Measurements from ENCODE around the gene NFE2L3.
"Not testable (repeated sequence)": the region's sequence is repeated elsewhere in the genome, so short reads cannot be mapped to it uniquely, and the experiment has no call there.

The NFE2L3 gene

DNA sequence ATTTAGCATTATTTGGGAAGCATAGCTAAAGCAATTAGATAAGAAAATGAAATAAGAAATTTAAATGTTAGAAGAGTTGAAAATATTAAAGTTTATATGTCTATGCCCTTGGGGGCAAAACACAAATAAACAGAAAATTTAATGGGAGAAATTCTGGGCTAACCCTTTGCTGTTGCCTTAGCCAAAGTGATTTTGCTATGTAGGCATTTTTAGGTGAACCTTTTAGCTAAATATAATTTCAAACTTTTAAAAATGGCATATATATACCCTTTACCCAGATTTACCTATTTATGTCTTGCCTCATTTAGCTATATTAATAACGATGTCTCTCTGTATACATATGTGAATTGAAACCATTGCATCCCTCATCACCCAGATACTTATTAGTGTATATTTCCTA lies 20.1 kb downstream of the NFE2L3 start:
- Histone ChIP-seq H3K9me3 (ENCODE audit: insufficient read depth, low read length) (peaks cover 3% of the 10 kb centered on the region; the same call in 1 of the 2 replicates), H3K36me3 (ENCODE audit: insufficient read depth, insufficient read length, low read length) (peaks cover 12% of the 10 kb centered on the region), H3K9ac (ENCODE audit: insufficient read length, low read depth) (no peak overlapping the region), H3K4me1 (ENCODE audit: insufficient read depth, insufficient read length) (peaks cover 2% of the 10 kb centered on the region), H3K27me3 (ENCODE audit: insufficient read depth, insufficient read length) (no peaks in the 10 kb centered on the region), H3K4me3 (ENCODE audit: insufficient read length, low read depth) (no peak overlapping the region)
- DNase-seq (ENCODE audit: low read depth, low spot score), result no peak
- TF ChIP-seq YY1 (IDR thresholded peaks at IDR 0.05; ENCODE audit: insufficient read depth, insufficient read length) (no peak), SUZ12 (IDR thresholded peaks at IDR 0.05; ENCODE audit: extremely low read depth, insufficient read depth, insufficient read length) (no peak), ZNF274 (IDR thresholded peaks at IDR 0.05; ENCODE audit: low read depth, low read length) (no peak)

DNA sequence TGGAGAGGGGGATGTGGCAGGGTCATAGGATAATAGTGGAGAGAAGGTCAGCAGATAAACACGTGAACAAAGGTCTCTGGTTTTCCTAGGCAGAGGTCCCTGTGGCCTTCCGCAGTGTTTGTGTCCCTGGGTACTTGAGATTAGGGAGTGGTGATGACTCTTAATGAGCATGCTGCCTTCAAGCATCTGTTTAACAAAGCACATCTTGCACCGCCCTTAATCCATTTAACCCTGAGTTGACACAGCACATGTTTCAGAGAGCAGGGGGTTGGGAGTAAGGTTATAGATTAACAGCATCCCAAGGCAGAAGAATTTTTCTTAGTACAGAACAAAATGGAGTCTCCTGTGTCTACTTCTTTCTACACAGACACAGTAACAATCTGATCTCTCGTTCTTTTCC lies 23.9 kb downstream of the NFE2L3 start:
- not testable (repeated sequence) for DNase-seq (ENCODE audit: low read depth, low spot score); H3K4me3 ChIP-seq (ENCODE audit: insufficient read length, low read depth); H3K27me3 ChIP-seq (ENCODE audit: insufficient read depth, insufficient read length); H3K9ac ChIP-seq (ENCODE audit: insufficient read length, low read depth); H3K9me3 ChIP-seq (ENCODE audit: insufficient read depth, low read length); H3K4me1 ChIP-seq (ENCODE audit: insufficient read depth, insufficient read length)
- H3K36me3 ChIP-seq (ENCODE audit: insufficient read depth, insufficient read length, low read length), result peaks cover 19% of the 10 kb centered on the region

DNA sequence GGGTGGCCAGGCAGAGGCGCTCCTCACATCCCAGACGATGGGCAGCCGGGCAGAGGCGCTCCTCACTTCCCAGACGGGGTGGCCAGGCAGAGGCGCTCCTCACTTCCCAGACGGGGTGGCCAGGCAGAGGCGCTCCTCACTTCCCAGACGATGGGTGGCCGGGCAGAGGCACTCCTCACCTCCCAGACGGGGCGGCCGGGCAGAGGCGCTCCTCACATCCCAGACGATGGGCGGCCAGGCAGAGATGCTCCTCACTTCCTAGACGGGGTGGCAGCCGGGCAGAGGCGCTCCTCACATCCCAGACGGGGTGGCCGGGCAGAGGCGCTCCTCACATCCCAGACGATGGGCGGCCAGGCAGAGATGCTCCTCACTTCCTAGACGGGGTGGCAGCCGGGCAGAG lies 24.7 kb downstream of the NFE2L3 start:
- H3K27me3 ChIP-seq (ENCODE audit: insufficient read depth, insufficient read length); H3K9me3 ChIP-seq (ENCODE audit: insufficient read depth, low read length); H3K4me3 ChIP-seq (ENCODE audit: insufficient read length, low read depth); H3K9ac ChIP-seq (ENCODE audit: insufficient read length, low read depth); DNase-seq (ENCODE audit: low read depth, low spot score); H3K4me1 ChIP-seq (ENCODE audit: insufficient read depth, insufficient read length): not testable (repeated sequence)
- peaks cover 16% of the 10 kb centered on the region for H3K36me3 ChIP-seq (ENCODE audit: insufficient read depth, insufficient read length, low read length)

DNA sequence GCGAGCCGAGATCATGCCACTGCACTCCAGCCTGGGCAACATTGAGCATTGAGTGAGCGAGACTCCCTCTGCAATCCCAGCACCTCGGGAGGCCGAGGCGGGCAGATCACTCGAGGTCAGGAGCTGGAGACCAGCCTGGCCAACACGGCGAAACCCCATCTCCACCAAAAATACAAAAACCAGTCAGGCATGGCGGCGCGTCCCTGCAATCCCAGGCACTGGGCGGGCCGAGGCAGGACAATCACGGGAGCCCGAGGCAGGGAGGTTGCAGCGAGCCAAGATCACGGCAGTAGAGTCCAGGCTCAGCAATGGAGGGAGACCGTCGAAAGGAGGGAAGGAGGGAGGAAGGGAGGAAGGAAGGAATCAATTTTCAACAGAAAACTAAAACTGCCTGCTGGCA lies 25.3 kb downstream of the NFE2L3 start:
- not testable (repeated sequence) for H3K27me3 ChIP-seq (ENCODE audit: insufficient read depth, insufficient read length); H3K9ac ChIP-seq (ENCODE audit: insufficient read length, low read depth)

DNA sequence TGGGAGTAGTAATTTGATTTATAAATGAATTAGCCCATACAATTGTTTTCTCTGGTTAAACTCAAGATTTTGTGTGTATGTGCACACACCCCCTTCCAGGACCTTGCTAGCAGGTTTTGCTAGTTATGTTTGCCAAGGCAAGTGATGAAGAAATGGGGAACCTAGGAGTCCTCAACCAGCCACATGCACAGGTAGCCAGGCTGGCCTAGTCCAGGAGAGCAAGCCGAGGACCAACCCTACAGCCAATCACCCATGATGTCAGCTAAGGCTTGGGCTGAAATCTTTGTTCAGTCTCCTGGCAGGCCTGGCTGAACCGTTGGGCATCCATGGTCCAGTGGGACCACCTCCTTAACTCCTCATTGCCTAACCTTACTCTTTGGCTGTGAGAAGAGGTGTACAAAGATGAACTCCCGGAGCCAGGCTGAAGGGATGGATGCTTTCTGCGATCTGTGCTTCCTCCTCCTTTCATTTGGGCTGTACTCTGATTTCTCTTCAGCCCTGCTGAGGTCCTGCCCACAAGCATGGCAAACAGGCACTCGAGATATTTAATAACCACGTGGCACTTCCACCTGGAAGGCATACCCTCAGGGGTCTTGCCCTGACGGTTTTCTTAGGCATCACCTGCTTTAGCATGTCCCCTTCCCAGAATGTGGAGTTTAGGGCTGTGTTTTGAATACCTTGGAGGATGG lies 26.4 kb downstream of the NFE2L3 start:
- no peak overlapping the region for H3K4me3 ChIP-seq (ENCODE audit: insufficient read length, low read depth)
- TF ChIP-seq SUZ12 (IDR thresholded peaks at IDR 0.05; ENCODE audit: extremely low read depth, insufficient read depth, insufficient read length) (no peak), ZNF274 (IDR thresholded peaks at IDR 0.05; ENCODE audit: low read depth, low read length) (no peak), YY1 (IDR thresholded peaks at IDR 0.05; ENCODE audit: insufficient read depth, insufficient read length) (no peak)
- peaks cover 15% of the 10 kb centered on the region for H3K36me3 ChIP-seq (ENCODE audit: insufficient read depth, insufficient read length, low read length)
- DNase-seq (ENCODE audit: low read depth, low spot score), result no peak
- peaks cover 3% of the 10 kb centered on the region; the same call in 1 of the 2 replicates for H3K9me3 ChIP-seq (ENCODE audit: insufficient read depth, low read length)
- no peaks in the 10 kb centered on the region for H3K27me3 ChIP-seq (ENCODE audit: insufficient read depth, insufficient read length)
- no peak overlapping the region for H3K9ac ChIP-seq (ENCODE audit: insufficient read length, low read depth)
- H3K4me1 ChIP-seq (ENCODE audit: insufficient read depth, insufficient read length), result no peaks in the 10 kb centered on the region

More for the DNA sequence above, 25.3 kb downstream of the NFE2L3 start:
- peaks cover 15% of the 10 kb centered on the region for H3K36me3 ChIP-seq (ENCODE audit: insufficient read depth, insufficient read length, low read length)
- H3K4me3 ChIP-seq (ENCODE audit: insufficient read length, low read depth); H3K9me3 ChIP-seq (ENCODE audit: insufficient read depth, low read length); DNase-seq (ENCODE audit: low read depth, low spot score); H3K4me1 ChIP-seq (ENCODE audit: insufficient read depth, insufficient read length): not testable (repeated sequence)

DNA sequence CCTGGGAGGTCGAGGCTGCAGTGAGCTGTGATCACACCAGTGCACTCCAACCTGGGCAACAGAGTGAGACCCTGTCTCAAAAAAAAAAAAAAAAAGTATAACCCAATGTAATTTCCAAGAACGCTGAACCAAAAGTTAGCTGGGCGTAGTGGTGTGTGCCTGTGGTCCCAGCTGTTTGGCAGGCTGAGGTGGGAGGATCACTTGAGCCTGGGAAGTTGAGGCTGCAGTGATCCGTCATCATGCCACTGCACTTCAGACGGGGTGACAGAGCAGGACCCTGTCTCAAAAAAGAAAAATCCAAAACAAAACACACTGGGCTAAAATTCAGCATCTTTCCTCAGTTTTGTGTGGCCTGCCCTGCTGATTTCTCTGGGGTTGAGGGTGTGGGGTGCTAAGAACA lies 27.4 kb downstream of the NFE2L3 start:
- TF ChIP-seq YY1 (IDR thresholded peaks at IDR 0.05; ENCODE audit: insufficient read depth, insufficient read length), result no peak
- TF ChIP-seq ZNF274 (IDR thresholded peaks at IDR 0.05; ENCODE audit: low read depth, low read length), result no peak
- TF ChIP-seq SUZ12 (IDR thresholded peaks at IDR 0.05; ENCODE audit: extremely low read depth, insufficient read depth, insufficient read length), result no peak
- Histone ChIP-seq H3K9me3 (ENCODE audit: insufficient read depth, low read length) (peaks cover under 1% of the 10 kb centered on the region; the same call in 1 of the 2 replicates), H3K4me1 (ENCODE audit: insufficient read depth, insufficient read length) (no peaks in the 10 kb centered on the region), H3K9ac (ENCODE audit: insufficient read length, low read depth) (no peak overlapping the region), H3K27me3 (ENCODE audit: insufficient read depth, insufficient read length) (no peaks in the 10 kb centered on the region), H3K36me3 (ENCODE audit: insufficient read depth, insufficient read length, low read length) (peaks cover 15% of the 10 kb centered on the region), H3K4me3 (ENCODE audit: insufficient read length, low read depth) (no peak overlapping the region)
- DNase-seq (ENCODE audit: low read depth, low spot score), result no peak

DNA sequence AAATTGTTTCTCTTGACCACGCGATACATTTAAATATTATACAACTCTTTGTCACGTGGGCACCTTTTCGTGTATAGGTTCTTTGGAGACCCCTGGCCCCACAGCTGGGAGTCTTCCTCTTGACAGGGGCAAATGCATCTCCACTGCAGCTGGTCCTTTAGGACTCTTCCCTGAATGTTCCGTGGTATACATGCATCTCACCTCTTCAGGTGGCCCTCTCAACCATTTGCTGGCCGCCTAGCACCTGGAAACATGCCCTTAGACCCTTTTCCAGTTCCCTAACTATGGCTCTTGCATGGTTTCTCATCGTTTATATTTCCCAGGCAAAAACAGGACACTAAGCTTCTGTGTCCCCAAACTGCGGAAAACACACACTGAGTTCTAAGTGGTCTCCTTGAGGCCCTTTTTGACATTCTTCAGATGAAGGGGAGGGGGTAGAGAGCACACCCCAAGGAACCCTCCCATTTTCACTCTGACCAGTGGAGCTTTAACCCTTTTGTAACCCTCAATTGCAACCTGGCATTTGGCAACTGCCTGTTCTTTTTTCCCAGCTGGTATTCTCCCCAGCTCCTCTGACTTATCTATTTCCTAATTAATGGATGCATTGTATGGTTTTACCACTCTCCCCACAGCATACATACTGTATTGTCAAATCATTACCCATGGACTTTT lies 28.0 kb downstream of the NFE2L3 start:
- no peaks in the 10 kb centered on the region for H3K27me3 ChIP-seq (ENCODE audit: insufficient read depth, insufficient read length)
- H3K9me3 ChIP-seq (ENCODE audit: insufficient read depth, low read length), result no peaks in the 10 kb centered on the region; the same call in 1 of the 2 replicates
- peaks cover 17% of the 10 kb centered on the region for H3K36me3 ChIP-seq (ENCODE audit: insufficient read depth, insufficient read length, low read length)
- no peaks in the 10 kb centered on the region for H3K4me1 ChIP-seq (ENCODE audit: insufficient read depth, insufficient read length)
- DNase-seq (ENCODE audit: low read depth, low spot score), result no peak
- no peak overlapping the region for H3K4me3 ChIP-seq (ENCODE audit: insufficient read length, low read depth)
- H3K9ac ChIP-seq (ENCODE audit: insufficient read length, low read depth), result no peak overlapping the region
- no peak for TF ChIP-seq ZNF274 (IDR thresholded peaks at IDR 0.05; ENCODE audit: low read depth, low read length)
- TF ChIP-seq SUZ12 (IDR thresholded peaks at IDR 0.05; ENCODE audit: extremely low read depth, insufficient read depth, insufficient read length), result no peak
- no peak for TF ChIP-seq YY1 (IDR thresholded peaks at IDR 0.05; ENCODE audit: insufficient read depth, insufficient read length)

All from NT2/D1 (cell line).